ENCODE measurements around the gene DOK5. TPM values are rescaled to one million over a fixed set of nuclear protein-coding genes. Genes with fewer than 3 reads are reported as not detected.

Gene DOK5
- total and polyA plus RNA-seq, 2 of the 8 experiments (the other 6 are each of a cell fraction or from before 2014, with no cell fraction given) = 8.9 to 15.0 TPM

DNA sequence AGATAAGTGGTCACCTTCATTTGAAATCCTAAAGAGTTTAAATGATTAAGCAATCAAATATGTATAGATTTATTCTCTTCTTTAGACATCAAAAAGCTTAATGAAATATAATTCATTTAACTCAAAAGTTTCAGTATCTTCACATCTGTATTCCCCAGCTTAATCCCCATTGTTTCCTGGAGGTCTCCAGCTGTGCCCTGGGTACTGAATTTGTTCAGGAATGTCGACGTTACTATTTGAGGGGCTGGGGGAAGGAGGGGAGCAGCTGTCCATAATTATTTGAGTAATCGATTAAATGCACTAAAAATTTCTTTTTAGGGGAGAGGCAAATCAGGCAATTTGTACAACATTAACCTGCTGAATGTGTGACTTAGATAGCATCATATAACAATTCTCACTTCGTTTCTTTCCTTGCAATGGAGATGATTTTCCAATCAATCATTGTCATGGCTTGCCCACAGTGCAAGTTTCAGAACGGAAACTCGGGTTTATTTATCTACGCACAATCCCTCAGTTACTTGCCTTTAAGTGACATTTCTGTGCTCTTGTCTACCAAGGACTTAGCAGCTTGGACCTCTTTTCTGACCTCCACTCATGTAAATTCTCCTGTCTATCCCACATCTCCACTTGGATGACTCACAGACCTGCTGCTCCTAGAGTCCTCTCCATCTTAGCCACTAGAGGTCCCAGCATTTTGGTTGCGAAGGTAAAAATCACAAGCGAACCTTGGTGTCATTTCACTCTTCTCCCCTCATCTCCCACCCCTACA, 3.9 kb downstream of the DOK5 start (continued):
- TF ChIP-seq CTCF (IDR thresholded peaks at IDR 0.05; ENCODE audit: control extremely low read depth in 1 of 3, insufficient read depth in 1 of 3, low read depth in 1 of 3, low read length in 3 of 3) = peak in 2 of 3 experiments; percentile 48 to 72; a peak in 3 of 4 replicates
- TF ChIP-seq KDM4A (IDR thresholded peaks at IDR 0.05; ENCODE audit: low read depth, low read length, severe bottlenecking) = no peak
- peak; percentile 34 to 61 for TF ChIP-seq RAD21 (IDR thresholded peaks at IDR 0.05 in 1 of 2, conservative IDR thresholded peaks at IDR 0.05 in 1 of 2; ENCODE audit: low read depth in 2 of 2, low read length in 2 of 2)
- TF ChIP-seq MAFK (IDR thresholded peaks at IDR 0.05; ENCODE audit: low read depth, low read length) = no peak
- 0 out of 3 replicates have a peak, but pooled peaks of 1 of the 2 experiments have one; percentile 18 for TF ChIP-seq EP300 (IDR thresholded peaks at IDR 0.05; ENCODE audit: borderline replicate concordance in 1 of 2, low read depth in 2 of 2, low read length in 2 of 2)
- TF ChIP-seq SUZ12 (IDR thresholded peaks at IDR 0.05; ENCODE audit: low read length) = no peak
- TF ChIP-seq JUND (IDR thresholded peaks at IDR 0.05; ENCODE audit: low read length) = peak; percentile 83
- TF ChIP-seq, protein P1, sequence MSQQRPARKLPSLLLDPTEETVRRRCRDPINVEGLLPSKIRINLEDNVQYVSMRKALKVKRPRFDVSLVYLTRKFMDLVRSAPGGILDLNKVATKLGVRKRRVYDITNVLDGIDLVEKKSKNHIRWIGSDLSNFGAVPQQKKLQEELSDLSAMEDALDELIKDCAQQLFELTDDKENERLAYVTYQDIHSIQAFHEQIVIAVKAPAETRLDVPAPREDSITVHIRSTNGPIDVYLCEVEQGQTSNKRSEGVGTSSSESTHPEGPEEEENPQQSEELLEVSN (IDR thresholded peaks at IDR 0.05) = no peak
- TF ChIP-seq KDM1A (IDR thresholded peaks at IDR 0.05; ENCODE audit: borderline replicate concordance, low read length) = no peak
- TF ChIP-seq RBBP5 (IDR thresholded peaks at IDR 0.05; ENCODE audit: borderline replicate concordance, low read depth, low read length) = no peak
- no peak for TF ChIP-seq ZNF274 (IDR thresholded peaks at IDR 0.05; ENCODE audit: borderline replicate concordance, extremely low read depth, low read length)
